Vagina (tissue), 2 donors: ENCODE data around the gene ABTB2.

Experiments used
- POLR2A ChIP-seq, 2 donors: fragments of 450-650 bp; IDR thresholded peaks; one replicate each; pipeline ENCODE4 v1.6.1; 2017; ENCODE audit warnings: antibody characterized with exemption in 2 of 2, mild to moderate bottlenecking in 2 of 2, moderate library complexity in 2 of 2
- TF ChIP-seq, protein P1 (sequence below), 3 experiments: fragments of 450-650 bp in 2 of 3; fragments of 200-600 bp in 1 of 3; sonication (generic) in 1 of 3; IDR thresholded peaks; one replicate each; pipeline ENCODE4 v1.5.1; 2017 to 2019; ENCODE audit warnings: antibody characterized with exemption in 3 of 3, mild to moderate bottlenecking in 2 of 3, moderate library complexity in 2 of 3

DNA sequence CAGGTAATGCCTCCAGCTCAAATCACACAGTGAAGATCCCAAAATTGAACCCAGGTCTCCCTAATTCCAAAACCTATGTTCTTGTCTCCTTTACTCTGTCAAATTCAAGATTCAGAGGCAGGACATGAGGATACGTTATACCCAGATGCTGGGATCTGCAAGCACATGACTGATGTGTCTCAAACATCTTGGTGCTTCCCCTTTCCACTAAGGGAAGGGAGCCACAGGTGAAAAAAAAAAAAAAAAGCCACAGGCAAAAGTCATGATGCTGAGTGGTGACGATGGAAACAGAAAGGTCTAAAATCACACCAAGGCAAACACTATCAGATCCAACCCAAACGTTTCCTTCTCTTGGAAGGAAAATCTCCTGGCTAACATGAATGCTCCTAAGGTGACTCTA is 24.0 kb downstream of the ABTB2 start:
- TF ChIP-seq, protein P1, sequence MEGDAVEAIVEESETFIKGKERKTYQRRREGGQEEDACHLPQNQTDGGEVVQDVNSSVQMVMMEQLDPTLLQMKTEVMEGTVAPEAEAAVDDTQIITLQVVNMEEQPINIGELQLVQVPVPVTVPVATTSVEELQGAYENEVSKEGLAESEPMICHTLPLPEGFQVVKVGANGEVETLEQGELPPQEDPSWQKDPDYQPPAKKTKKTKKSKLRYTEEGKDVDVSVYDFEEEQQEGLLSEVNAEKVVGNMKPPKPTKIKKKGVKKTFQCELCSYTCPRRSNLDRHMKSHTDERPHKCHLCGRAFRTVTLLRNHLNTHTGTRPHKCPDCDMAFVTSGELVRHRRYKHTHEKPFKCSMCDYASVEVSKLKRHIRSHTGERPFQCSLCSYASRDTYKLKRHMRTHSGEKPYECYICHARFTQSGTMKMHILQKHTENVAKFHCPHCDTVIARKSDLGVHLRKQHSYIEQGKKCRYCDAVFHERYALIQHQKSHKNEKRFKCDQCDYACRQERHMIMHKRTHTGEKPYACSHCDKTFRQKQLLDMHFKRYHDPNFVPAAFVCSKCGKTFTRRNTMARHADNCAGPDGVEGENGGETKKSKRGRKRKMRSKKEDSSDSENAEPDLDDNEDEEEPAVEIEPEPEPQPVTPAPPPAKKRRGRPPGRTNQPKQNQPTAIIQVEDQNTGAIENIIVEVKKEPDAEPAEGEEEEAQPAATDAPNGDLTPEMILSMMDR (IDR thresholded peaks at IDR 0.05): no peak
- no peak for TF ChIP-seq POLR2A (IDR thresholded peaks at IDR 0.05)
